Endothelial cell of umbilical vein (primary cell): ENCODE data around the gene BORA.

ENCODE experiments used
- EZH2 ChIP-seq: IDR thresholded peaks from 2 replicates; pipeline ENCODE4 v1.6.1; 2012; ENCODE audit warnings: borderline replicate concordance, low read depth, mild to moderate bottlenecking, moderate library complexity, low read length, inconsistent platforms; ENCODE audit not compliant: severe bottlenecking
- JUN ChIP-seq: IDR thresholded peaks from 2 replicates; pipeline ENCODE4 v1.6.1; 2011; ENCODE audit warnings: borderline replicate concordance, low read depth; ENCODE audit not compliant: insufficient read length, insufficient read depth
- POLR2A ChIP-seq: IDR thresholded peaks from 2 replicates; pipeline ENCODE4 v1.6.1; 2012; ENCODE audit warnings: low read depth, mild to moderate bottlenecking, control low read depth, low read length
- POLR2AphosphoS5 ChIP-seq: IDR thresholded peaks from 2 replicates; pipeline ENCODE4 v1.6.1; 2012; ENCODE audit warnings: low read depth, mild to moderate bottlenecking, control low read depth, low read length, moderate library complexity; ENCODE audit not compliant: insufficient read depth
- TF ChIP-seq, protein P1 (sequence below): IDR thresholded peaks from 2 replicates; pipeline ENCODE4 v1.6.1; 2011; ENCODE audit not compliant: insufficient read depth, insufficient read length
- TF ChIP-seq, protein P2 (sequence below), 2 donors: IDR thresholded peaks; 1 replicate in 1 of 2; 2 replicates in 1 of 2; pipeline ENCODE4 v1.5.1; 2011; ENCODE audit warnings: low read length in 2 of 2, mild to moderate bottlenecking in 2 of 2, moderate library complexity in 2 of 2, control low read depth in 1 of 2, inconsistent platforms in 1 of 2, low read depth in 1 of 2; ENCODE audit not compliant: insufficient read depth in 1 of 2; ENCODE audit errors: extremely low read depth in 1 of 2

DNA sequence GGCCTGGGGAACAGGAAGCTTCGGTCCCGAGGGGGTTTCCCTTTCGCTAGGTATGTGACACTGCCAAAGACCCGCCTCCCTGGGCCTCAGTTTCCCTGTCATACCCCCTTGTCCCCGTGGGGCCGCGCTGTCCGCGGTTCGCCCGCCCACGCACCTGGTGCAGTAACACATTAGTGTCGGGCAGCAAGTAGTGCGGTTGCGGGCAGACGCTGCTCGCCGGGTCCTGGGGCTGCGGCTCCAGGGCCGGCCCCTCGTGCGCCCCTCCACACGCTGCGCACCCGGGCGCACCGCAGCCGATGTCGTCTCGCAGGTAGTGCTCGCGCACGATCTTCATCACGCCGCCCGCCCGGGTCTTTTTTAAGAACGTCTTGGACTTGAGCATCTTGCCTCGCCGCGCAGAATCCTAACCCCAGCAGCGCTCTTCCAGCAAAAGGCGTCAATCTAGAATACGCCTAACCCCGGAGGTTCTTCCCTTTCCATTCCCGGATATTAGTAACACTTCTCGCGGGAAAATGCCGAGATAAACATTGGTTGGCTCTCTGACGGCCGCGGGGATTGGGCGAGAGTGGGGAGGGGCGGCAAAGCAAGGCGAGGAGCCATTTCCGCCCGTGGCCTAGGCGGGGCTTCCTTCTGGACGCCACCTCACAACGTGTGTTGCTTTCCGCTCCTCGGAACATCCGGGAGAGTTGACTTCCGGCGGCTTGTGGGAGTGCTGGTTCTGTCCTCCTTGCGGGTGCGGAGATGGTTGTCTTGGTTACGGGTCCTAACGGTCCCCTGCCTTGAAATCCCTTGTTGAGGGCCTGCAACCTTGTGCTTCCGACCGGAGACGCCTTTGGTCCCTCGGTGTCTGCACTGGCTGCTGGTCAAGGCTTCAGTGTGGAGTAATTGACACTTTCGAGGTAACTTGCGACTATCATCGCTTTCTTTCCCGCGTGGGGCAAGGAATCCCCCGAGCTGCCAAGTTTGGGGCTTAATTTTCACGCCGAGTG lies 54.0 kb downstream of the BORA start, which contains the start of the genes DIS3 and PIBF1:
- TF ChIP-seq, protein P1, sequence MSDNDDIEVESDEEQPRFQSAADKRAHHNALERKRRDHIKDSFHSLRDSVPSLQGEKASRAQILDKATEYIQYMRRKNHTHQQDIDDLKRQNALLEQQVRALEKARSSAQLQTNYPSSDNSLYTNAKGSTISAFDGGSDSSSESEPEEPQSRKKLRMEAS, result peak; percentile 45
- TF ChIP-seq, protein P2, sequence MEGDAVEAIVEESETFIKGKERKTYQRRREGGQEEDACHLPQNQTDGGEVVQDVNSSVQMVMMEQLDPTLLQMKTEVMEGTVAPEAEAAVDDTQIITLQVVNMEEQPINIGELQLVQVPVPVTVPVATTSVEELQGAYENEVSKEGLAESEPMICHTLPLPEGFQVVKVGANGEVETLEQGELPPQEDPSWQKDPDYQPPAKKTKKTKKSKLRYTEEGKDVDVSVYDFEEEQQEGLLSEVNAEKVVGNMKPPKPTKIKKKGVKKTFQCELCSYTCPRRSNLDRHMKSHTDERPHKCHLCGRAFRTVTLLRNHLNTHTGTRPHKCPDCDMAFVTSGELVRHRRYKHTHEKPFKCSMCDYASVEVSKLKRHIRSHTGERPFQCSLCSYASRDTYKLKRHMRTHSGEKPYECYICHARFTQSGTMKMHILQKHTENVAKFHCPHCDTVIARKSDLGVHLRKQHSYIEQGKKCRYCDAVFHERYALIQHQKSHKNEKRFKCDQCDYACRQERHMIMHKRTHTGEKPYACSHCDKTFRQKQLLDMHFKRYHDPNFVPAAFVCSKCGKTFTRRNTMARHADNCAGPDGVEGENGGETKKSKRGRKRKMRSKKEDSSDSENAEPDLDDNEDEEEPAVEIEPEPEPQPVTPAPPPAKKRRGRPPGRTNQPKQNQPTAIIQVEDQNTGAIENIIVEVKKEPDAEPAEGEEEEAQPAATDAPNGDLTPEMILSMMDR (IDR thresholded peaks at IDR 0.05; ENCODE audit: extremely low read depth in 1 of 2, insufficient read depth in 1 of 2, low read depth in 1 of 2, low read length in 2 of 2), result no peak
- TF ChIP-seq POLR2AphosphoS5 (peak; percentile 87), JUN (no peak), POLR2A (peak; percentile 77), EZH2 (no peak)
